Measurements from ENCODE around the gene SMAD4. TPM values are rescaled to one million over a fixed set of nuclear protein-coding genes. Genes with fewer than 3 reads are reported as not detected.
A peak's percentile ranks its signal among the peaks of the same experiment; 100 is the strongest.

Gene SMAD4
- total RNA-seq (10 to 100 TPM; 81.9 to 84.3 TPM), polyA plus RNA-seq (62.4 TPM)

DNA sequence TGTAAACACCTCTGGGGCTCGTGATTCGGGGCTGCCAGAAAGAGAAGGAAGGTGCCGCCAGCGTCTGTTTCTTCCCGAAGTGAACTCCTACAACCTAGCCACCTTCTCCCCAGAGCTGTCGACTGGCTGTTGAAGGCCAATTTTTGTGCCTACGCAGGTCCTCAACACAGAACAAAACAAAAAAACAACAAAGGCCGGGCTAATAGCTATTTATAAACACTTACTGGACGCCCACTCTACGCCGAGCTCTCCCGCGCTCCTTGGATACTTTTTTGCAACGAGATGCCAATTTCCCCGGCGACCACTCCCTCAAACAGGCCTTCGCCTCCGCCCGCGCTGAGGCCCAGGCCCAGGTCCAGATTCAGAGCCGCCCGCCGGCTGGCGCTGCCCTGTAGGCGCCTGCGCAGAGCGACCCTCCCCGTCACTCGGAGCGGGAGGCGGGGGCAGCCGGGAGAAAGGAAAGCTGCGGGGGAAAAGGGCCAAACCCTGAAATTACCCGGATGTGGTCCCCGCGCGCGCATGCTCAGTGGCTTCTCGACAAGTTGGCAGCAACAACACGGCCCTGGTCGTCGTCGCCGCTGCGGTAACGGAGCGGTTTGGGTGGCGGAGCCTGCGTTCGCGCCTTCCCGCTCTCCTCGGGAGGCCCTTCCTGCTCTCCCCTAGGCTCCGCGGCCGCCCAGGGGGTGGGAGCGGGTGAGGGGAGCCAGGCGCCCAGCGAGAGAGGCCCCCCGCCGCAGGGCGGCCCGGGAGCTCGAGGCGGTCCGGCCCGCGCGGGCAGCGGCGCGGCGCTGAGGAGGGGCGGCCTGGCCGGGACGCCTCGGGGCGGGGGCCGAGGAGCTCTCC lies at the start of gene SMAD4:
Gene SMAD4 (plus strand): TSS at position 520 of the 843 bp plus-strand sequence. CDS start 16,834 bp downstream, outside the sequence.
- CTCF ChIA-PET = interaction anchor here (1.0 to 2.6 kb wide), 7 partner anchors 11 to 167 kb away, joined by 3 to 10 read pairs (median 6); partner anchors contain the start of genes ELAC1, ME2 and MEX3C
- H3K4me1 Mint-ChIP-seq = peaks cover 39 to 69% (median 59%) of the 10 kb centered on the region in 3 donors
- Histone ChIP-seq H3K9me3 (ENCODE audit: low read length) (no peaks in the 10 kb centered on the region), H3K36me3 (ENCODE audit: insufficient read depth, low read length) (no peaks in the 10 kb centered on the region), H3K4me1 (ENCODE audit: insufficient read depth, low read length) (peaks cover 58% of the 10 kb centered on the region), H3K4me3 (ENCODE audit: low read length) (peak within 1 kb of the TSS; percentile 77), H3K27ac (ENCODE audit: low read depth, low read length) (peak within 1 kb of the TSS; percentile 75), H3K27me3 (ENCODE audit: insufficient read depth, low read length, poor library complexity, severe bottlenecking) (no peaks in the 10 kb centered on the region)
- peak; percentile 97 to 99 (median 98) for DNase-seq
- H3K4me3 Mint-ChIP-seq = peak within 1 kb of the TSS; percentile 97 to 99 (median 98)
- POLR2A ChIA-PET = interaction anchor here (0.6 to 4.0 kb wide), 9 partner anchors 8 to 167 kb away, joined by 3 to 44 read pairs (median 5); partner anchors contain the start of genes ELAC1, ME2 and MEX3C
- peaks cover 0 to 36% (median 6%) of the 10 kb centered on the region in 3 donors for H3K36me3 Mint-ChIP-seq
- no peaks in the 10 kb centered on the region for H3K9me3 Mint-ChIP-seq
- peak within 1 kb of the TSS; percentile 98 to 100 (median 99) for H3K27ac Mint-ChIP-seq
- peaks cover 0 to 4% of the 10 kb centered on the region in 2 donors for H3K27me3 Mint-ChIP-seq

DNA sequence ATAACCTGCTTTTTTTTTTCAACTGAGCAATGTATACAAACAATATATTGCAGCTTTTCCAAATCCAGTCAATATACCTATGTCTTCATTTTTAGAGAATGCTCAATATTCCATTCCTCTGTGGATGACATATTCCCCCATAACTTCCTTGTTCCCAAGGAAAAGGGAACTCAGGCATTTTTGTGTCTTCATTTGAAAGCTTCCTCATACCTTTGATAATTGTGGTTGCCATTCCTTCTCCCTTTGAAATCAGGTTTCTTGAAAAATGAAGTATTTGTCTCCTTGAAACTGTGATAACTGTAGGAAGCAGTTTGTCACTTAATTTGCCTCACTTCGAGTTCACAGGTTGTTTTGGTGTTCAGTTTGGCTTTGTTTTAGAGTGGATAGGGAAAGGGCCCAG lies 48.6 kb upstream of the SMAD4 start:
- H3K27ac ChIP-seq (ENCODE audit: low read depth, low read length) = no peak overlapping the region
- POLR2A ChIA-PET = no interaction called here
- no peak overlapping the region for H3K4me3 Mint-ChIP-seq

DNA sequence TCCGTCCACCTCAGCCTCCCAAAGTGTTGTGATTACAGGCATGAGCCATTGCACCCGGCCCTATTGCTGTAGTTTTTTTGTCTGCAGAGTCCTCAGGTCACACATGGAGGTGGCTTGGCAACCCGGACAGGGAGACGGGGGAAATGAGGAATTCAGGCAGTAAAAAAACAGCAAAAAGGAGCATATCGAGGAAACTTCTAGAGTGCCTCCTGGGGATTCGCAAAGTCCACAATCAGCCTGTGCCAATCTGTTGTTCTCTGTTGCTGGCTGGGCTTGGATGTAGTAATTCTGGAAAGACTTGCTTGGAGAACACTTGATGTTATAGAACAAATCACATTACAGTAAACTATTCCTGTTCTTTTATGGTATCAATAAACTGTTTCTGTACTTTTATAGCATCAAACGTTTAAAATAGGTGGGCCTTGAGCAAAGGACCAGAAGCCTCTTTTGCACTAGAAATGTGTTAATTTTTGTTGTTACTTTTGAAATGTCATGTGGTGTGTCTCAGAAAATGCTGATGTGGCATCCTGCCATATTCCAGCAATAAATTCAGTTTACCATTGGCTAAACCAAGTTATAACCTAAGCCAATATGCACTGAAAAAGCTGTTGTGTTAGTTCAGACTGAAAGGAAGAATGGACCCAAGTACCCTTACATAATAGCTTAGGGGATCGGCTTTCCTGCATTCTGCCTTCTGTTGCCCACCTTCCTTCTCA lies 47.8 kb upstream of the SMAD4 start:
- peaks cover 9 to 12% (median 10%) of the 10 kb centered on the region in 3 donors for H3K4me1 Mint-ChIP-seq
- peaks cover 0 to 6% (median 2%) of the 10 kb centered on the region in 5 donors for H3K9me3 Mint-ChIP-seq
- no peaks in the 10 kb centered on the region for H3K9me3 ChIP-seq (ENCODE audit: low read length)
- DNase-seq = no peak
- no peaks in the 10 kb centered on the region for H3K27me3 Mint-ChIP-seq
- no peak overlapping the region for H3K27ac ChIP-seq (ENCODE audit: low read depth, low read length)
- no peaks in the 10 kb centered on the region for H3K4me1 ChIP-seq (ENCODE audit: insufficient read depth, low read length)
- no peaks in the 10 kb centered on the region for H3K27me3 ChIP-seq (ENCODE audit: insufficient read depth, low read length, poor library complexity, severe bottlenecking)
- POLR2A ChIA-PET = no interaction called here
- CTCF ChIA-PET = no interaction called here
- peaks cover 22 to 60% (median 22%) of the 10 kb centered on the region in 3 donors for H3K36me3 Mint-ChIP-seq
- H3K27ac Mint-ChIP-seq = no peak overlapping the region
- no peak overlapping the region for H3K4me3 Mint-ChIP-seq
- H3K36me3 ChIP-seq (ENCODE audit: insufficient read depth, low read length) = peaks cover 6% of the 10 kb centered on the region
- no peak overlapping the region for H3K4me3 ChIP-seq (ENCODE audit: low read length)

More for the DNA sequence above, 48.6 kb upstream of the SMAD4 start:
- H3K27me3 Mint-ChIP-seq = no peaks in the 10 kb centered on the region
- peaks cover 11% of the 10 kb centered on the region for H3K36me3 ChIP-seq (ENCODE audit: insufficient read depth, low read length)
- peaks cover 9 to 12% (median 10%) of the 10 kb centered on the region in 3 donors for H3K4me1 Mint-ChIP-seq
- CTCF ChIA-PET = no interaction called here
- H3K27ac Mint-ChIP-seq = peak overlapping the region in 1 of 8 donors; percentile 33
- no peaks in the 10 kb centered on the region for H3K4me1 ChIP-seq (ENCODE audit: insufficient read depth, low read length)
- peaks cover 23 to 60% (median 30%) of the 10 kb centered on the region in 3 donors for H3K36me3 Mint-ChIP-seq
- no peak for DNase-seq
- H3K4me3 ChIP-seq (ENCODE audit: low read length) = no peak overlapping the region
- no peaks in the 10 kb centered on the region for H3K9me3 ChIP-seq (ENCODE audit: low read length)
- peaks cover 0 to 8% (median 3%) of the 10 kb centered on the region in 5 donors for H3K9me3 Mint-ChIP-seq
- H3K27me3 ChIP-seq (ENCODE audit: insufficient read depth, low read length, poor library complexity, severe bottlenecking) = no peaks in the 10 kb centered on the region

DNA sequence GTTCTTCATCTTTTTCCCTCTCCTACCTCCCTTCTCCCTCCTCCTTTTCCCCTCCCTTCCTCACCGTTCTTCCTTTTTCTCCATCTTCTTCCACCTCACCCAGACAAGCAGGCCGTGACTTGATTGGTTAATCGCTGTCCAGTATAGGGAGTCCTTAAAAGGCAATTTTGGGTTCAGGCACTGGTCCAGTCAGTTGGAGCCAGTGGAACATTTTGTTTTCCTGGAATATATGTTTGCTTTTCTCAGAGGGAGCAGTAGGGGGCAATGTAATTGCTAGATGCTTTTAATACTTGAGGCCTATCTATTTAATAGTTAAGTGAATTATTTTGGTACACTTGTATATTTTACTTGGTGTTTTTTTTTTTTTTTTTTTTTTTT lies 47.2 kb upstream of the SMAD4 start:
- H3K4me1 ChIP-seq (ENCODE audit: insufficient read depth, low read length) = no peaks in the 10 kb centered on the region
- Mint-ChIP-seq H3K4me3 (no peak overlapping the region), H3K4me1 (peaks cover 9 to 12% (median 10%) of the 10 kb centered on the region in 3 donors), H3K27me3 (no peaks in the 10 kb centered on the region), H3K27ac (peak overlapping the region in 2 of 8 donors; percentile 58 to 85), H3K36me3 (peaks cover 16 to 60% (median 21%) of the 10 kb centered on the region in 3 donors), H3K9me3 (peaks cover 0 to 3% (median 0%) of the 10 kb centered on the region in 5 donors)
- DNase-seq = no peak
- H3K36me3 ChIP-seq (ENCODE audit: insufficient read depth, low read length) = peaks cover 3% of the 10 kb centered on the region
- H3K9me3 ChIP-seq (ENCODE audit: low read length) = no peaks in the 10 kb centered on the region
- H3K27ac ChIP-seq (ENCODE audit: low read depth, low read length) = no peak overlapping the region
- no peaks in the 10 kb centered on the region for H3K27me3 ChIP-seq (ENCODE audit: insufficient read depth, low read length, poor library complexity, severe bottlenecking)
- ChIA-PET CTCF (no interaction called here), POLR2A (no interaction called here)
- H3K4me3 ChIP-seq (ENCODE audit: low read length) = no peak overlapping the region

DNA sequence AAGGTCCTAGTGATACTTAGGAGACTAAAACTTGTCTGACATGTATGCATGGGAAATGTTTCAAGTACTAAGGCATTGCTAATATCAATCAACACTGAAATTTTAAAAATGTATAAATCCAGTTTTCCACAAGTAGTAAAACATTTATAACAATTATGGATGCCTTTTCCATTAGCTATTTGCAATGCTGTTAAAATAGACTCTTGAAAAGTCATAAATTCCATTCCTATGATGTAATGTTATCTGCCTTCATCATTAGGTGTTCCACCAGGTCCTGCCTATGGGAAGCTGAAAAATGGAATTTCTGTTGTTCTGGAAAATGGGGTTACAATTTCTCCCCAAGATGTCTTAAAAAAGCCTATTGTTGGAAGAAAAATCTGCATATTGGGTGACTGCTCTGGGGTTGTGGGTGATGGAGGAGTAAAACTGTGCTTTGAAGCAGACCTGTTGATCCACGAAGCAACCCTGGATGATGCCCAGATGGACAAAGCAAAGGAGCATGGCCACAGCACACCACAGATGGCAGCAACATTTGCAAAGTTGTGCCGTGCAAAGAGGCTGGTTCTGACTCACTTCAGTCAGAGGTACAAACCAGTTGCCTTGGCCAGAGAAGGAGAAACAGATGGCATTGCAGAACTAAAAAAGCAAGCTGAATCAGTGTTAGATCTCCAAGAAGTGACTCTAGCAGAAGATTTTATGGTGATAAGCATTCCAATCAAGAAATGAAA lies 43.5 kb upstream of the SMAD4 start:
- H3K27ac Mint-ChIP-seq = no peak overlapping the region
- H3K4me3 Mint-ChIP-seq = no peak overlapping the region
- no peaks in the 10 kb centered on the region for H3K9me3 Mint-ChIP-seq
- H3K9me3 ChIP-seq (ENCODE audit: low read length) = no peaks in the 10 kb centered on the region
- H3K27me3 ChIP-seq (ENCODE audit: insufficient read depth, low read length, poor library complexity, severe bottlenecking) = no peaks in the 10 kb centered on the region
- peaks cover 5 to 43% (median 8%) of the 10 kb centered on the region in 3 donors for H3K36me3 Mint-ChIP-seq
- H3K27ac ChIP-seq (ENCODE audit: low read depth, low read length) = no peak overlapping the region
- no peaks in the 10 kb centered on the region for H3K4me1 ChIP-seq (ENCODE audit: insufficient read depth, low read length)
- H3K4me1 Mint-ChIP-seq = peaks cover 2 to 7% (median 7%) of the 10 kb centered on the region in 3 donors
- H3K4me3 ChIP-seq (ENCODE audit: low read length) = no peak overlapping the region
- ChIA-PET CTCF (no interaction called here), POLR2A (no interaction called here)
- H3K36me3 ChIP-seq (ENCODE audit: insufficient read depth, low read length) = no peaks in the 10 kb centered on the region
- H3K27me3 Mint-ChIP-seq = no peaks in the 10 kb centered on the region
- DNase-seq = no peak

- H3K27me3 Mint-ChIP-seq = no peaks in the 10 kb centered on the region
- H3K4me3 ChIP-seq (ENCODE audit: low read length) = no peak overlapping the region
- no peak overlapping the region for H3K27ac ChIP-seq (ENCODE audit: low read depth, low read length)
- no peaks in the 10 kb centered on the region for H3K27me3 ChIP-seq (ENCODE audit: insufficient read depth, low read length, poor library complexity, severe bottlenecking)
- H3K27ac Mint-ChIP-seq = no peak overlapping the region
- POLR2A ChIA-PET = no interaction called here
- H3K9me3 Mint-ChIP-seq = no peaks in the 10 kb centered on the region
- H3K4me3 Mint-ChIP-seq = no peak overlapping the region
- H3K4me1 Mint-ChIP-seq = peaks cover 1 to 7% (median 7%) of the 10 kb centered on the region in 3 donors
- no peaks in the 10 kb centered on the region for H3K36me3 ChIP-seq (ENCODE audit: insufficient read depth, low read length)
- CTCF ChIA-PET = no interaction called here
- H3K9me3 ChIP-seq (ENCODE audit: low read length) = no peaks in the 10 kb centered on the region
- no peaks in the 10 kb centered on the region for H3K4me1 ChIP-seq (ENCODE audit: insufficient read depth, low read length)
- no peak for DNase-seq
- H3K36me3 Mint-ChIP-seq = peaks cover 5 to 42% (median 8%) of the 10 kb centered on the region in 3 donors
Observed at GRCh38 chr18:50987261-50987660, 42.8 kb upstream of the SMAD4 start.

GRCh38 chr18:50989711-50990110 lies 40.3 kb upstream of the SMAD4 start:
- ChIA-PET POLR2A (no interaction called here), CTCF (no interaction called here)
- no peak overlapping the region for H3K4me3 ChIP-seq (ENCODE audit: low read length)
- no peaks in the 10 kb centered on the region for H3K9me3 ChIP-seq (ENCODE audit: low read length)
- H3K4me1 ChIP-seq (ENCODE audit: insufficient read depth, low read length) = no peaks in the 10 kb centered on the region
- H3K27ac ChIP-seq (ENCODE audit: low read depth, low read length) = no peak overlapping the region
- Mint-ChIP-seq H3K4me3 (no peak overlapping the region), H3K4me1 (no peaks in the 10 kb centered on the region), H3K36me3 (peaks cover 5 to 34% (median 8%) of the 10 kb centered on the region in 3 donors), H3K27ac (no peak overlapping the region), H3K27me3 (no peaks in the 10 kb centered on the region), H3K9me3 (no peaks in the 10 kb centered on the region)
- DNase-seq = no peak
- H3K36me3 ChIP-seq (ENCODE audit: insufficient read depth, low read length) = no peaks in the 10 kb centered on the region
- no peaks in the 10 kb centered on the region for H3K27me3 ChIP-seq (ENCODE audit: insufficient read depth, low read length, poor library complexity, severe bottlenecking)

Data from CD8-positive, alpha-beta memory T cell (primary cell).